HL-60/S4 treated with retinoic acid at 250 ng/mL for 4 days and 3 days (cell line): Measurements from ENCODE around the gene ITGB1BP1.
"Not testable (repeated sequence)": the region's sequence is repeated elsewhere in the genome, so short reads cannot be mapped to it uniquely, and the experiment has no call there.

Source experiments
- in situ Hi-C: fragments of 300-500 bp; cut with MboI; formaldehyde crosslinking; loops from 2 replicates; pipeline ENCODE4 v1.7.0; 2022; ENCODE audit warnings: low sequenced_read_pairs

Gene ITGB1BP1

DNA sequence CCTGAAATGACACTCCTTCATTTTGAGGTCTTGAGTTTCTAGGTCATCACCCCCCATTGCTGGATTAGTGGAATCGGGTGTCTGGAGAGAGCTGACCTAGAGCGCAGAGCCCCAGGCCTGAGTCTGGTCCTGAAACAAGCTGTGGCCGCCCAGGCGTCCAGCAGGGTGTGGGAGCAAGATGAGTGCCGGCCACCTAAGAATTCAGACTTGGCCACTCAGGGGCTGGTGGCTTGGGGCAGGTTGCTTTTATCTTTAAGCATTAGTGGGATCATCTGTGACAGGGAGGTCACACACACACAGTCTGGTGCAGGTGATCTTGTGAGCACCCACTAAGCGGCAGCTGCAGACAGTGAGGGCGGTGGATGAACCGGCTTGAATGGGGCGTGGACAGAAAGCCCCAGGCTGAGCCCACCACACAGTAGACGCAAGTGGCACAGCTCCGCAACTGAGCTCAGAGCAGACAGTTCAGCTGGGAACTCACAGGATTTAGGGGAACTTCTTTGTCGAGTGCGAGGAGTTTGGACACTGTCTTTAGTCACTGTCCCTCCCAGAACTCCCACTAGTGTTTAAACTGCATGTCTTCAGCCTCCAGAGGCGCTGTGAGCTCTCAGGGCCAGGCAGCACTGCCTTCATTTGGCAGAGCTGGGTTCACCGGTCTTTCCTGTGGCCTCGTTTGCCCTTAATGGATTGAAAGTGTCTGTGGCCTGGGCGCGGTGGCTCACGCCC is 21.5 kb downstream of the ITGB1BP1 start:
- in situ Hi-C loops, result no loop called here

DNA sequence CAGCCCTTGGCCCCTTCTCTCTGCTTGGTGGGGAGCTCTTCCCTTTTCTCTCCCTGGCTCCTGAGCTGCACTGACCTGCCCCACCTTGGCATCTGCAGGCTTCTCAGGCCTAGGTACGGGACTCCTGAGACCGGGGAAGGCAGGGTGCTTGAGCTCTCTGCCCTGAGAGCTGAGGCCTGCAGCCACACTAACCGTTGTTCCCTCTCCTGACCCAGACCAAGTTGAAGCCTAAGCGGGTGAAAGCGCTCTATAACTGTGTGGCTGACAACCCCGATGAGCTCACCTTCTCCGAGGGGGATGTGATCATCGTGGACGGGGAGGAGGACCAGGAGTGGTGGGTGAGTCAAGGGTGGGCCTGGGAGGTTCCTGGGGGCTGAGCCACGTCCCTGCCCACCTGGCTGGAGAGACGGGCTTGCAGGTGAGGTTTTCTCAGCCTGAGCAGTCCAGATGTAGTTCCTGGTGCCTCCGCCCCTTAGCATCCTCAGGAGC is 22.2 kb downstream of the ITGB1BP1 start:
- in situ Hi-C loops, result no loop called here

DNA sequence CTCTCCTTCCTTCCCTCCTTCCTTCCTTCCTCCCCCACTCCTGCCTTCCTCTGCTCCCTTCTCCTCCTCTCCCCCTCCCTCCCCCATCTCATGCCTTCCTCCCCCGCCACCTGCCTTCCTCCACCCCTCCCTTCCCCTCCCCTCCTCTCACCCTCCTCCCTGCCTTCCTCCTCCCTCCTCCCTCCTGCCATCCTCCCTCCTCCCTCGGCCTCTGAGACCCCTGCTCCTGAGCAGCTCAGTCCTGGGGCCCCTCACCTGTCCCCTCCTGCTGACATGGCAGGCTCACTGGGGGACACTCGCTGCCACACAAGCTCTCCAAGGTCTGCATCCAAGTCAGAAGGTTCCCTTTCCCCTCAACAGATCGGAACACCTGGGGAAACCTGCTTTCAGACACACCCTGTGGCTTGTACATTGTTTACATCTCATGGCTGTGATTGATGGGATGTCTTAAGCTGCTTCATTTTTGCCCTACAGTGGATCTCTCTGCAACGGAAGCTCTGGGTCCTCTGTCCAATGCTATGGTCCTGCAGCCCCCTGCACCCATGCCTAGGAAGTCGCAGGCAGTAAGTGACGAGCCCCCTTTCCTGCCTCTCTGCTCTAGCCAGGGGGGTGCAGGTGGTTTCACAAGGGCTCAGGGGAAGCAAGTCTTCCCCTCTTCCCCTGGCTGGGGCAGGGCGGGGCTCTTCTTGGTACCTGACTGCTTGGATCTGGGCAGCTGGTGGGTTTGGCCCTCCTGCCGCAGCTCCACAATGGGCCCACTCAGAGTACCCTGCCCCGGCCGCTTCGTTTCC is 22.9 kb downstream of the ITGB1BP1 start:
- in situ Hi-C loops, result no loop called here

DNA sequence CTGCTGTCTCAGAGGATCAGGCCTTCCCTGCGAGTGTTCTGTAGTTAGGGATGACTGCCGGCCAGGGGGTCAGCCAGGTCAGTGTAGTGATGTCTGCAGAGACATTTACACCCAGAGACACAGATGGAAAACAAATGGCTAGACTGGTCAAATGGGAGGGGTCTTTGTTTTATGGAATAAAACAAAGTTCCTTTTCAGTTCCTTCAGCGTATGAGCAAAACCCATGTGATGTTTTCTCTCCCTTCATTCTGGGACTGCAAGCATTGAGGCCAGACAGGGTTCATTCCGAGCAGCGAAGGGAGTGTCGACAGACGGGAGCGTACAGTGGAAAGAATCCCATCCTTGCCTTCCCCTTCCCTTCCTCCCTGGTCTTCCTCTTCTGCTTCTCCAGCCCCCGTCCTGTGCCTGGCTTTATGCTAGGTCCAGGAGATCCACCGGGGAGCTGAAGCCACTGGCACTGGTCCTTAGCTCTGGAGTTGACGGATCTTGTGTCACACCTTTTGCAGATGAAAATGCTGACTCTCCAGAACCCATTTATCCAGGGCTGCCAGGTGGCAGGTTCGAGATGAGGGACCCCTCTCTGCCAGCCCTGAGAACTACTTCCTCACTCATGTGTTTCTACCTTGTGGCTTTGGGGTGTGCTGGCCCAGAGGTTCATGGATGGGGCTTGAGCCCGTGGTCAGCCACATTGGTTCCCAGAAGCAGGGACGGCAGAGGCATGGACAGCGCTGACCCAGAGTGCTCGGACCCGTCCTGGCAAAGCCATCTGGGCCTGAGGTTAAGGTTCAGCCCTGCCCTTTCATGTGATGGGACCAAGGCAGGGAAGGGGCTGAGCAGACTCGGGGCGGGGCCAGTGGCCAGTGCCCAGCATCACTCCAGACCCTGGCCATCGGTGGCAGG is 24.2 kb downstream of the ITGB1BP1 start:
- in situ Hi-C loops, result no loop called here

DNA sequence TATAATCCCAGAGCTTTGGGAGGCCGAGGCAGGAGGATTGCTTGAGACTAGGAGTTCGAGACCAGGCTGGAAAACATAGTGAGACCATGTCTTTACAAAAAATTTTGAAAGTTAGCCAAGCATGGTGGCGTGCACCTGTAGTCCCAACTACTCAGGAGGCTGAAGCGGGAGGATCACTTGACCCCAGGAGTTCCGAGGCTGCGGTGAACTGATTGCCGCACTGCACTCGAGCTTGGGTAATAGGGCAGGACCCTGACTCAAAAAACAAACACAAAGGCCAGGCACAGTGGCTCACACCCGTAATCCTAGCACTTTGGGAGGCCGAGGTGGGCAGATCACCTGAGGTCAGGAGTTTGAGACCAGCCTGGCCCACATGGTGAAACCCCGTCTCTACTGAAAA is 25.1 kb downstream of the ITGB1BP1 start:
- in situ Hi-C loops, result not testable (repeated sequence)

DNA sequence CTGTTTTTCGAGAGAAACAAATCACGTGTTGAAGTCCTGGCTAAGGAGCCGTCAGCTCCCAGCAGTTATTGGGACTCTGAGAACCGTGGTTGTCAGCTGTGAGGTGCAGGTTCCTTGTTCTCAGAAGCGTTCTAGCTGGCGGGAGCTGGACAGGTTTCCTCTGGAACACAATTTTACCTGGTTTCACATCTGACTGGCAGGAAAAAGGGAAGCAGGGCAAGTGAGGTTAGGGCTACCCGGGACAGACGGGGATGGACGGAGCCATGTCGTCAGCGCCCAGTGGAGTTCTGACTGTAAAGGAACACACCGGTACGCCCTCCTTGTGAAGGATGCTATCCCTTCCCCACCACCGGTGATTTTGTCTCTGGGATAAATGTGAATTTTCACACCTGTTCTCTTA is 26.1 kb downstream of the ITGB1BP1 start:
- in situ Hi-C loops, result no loop called here

DNA sequence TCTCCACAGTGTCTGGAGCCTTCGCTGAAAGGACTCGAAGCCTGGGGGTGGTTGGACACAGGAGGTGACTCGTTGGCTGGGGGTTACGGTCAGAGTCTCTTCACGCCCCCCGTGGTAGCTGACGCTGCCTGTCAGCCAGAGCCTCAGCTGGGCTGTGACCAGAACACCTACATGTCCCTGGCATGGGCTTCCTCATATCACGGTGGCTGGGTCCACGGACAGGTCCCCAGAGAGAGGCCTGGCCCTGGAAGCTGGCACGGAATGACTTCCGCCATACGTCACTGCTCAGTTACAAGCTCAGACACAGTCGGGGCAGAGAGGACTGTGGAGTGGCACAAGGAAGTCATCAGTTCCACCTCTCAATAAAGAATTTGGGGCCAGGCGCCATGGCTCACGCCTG is 28.5 kb downstream of the ITGB1BP1 start:
- in situ Hi-C loops, result no loop called here

DNA sequence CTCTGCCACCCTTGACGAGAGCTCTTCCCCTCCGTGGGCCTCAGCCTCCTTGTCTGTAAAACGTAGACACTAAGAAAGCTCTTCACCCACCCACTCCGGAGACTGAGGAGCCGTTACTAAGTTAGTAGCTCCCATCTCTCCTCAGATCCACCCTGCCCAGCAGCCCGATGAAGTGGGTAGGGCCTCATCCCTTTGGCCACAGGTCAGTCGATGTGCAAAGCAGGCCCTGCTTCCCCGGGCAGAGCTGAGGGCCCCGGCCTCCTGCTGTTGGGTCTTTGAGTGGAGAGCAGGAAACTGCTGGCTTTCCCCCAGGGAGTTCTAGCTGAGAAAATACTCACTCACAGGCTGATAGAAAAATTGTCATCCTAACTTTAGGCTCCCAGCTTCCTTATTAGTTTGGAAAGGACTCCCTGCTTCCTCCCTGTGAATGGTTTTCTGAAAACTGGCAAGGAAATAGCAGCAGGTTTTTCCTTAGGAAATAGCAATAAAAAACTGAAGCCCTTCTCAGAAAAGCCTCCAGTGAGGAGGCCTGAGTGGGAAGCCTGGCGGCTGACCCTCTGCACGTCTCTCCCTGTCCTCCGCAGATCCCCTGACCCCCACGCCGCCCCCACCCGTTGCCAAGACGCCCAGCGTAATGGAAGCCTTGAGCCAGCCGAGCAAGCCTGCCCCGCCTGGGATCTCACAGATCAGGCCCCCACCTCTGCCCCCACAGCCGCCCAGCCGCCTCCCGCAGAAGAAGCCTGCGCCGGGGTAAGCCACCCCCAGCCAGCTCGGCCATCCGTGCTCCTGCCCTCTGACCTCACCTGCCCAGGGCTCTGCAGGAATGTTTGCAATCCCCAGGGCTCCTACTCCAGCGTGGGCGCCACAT is 30.2 kb downstream of the ITGB1BP1 start:
- in situ Hi-C loops, result no loop called here

DNA sequence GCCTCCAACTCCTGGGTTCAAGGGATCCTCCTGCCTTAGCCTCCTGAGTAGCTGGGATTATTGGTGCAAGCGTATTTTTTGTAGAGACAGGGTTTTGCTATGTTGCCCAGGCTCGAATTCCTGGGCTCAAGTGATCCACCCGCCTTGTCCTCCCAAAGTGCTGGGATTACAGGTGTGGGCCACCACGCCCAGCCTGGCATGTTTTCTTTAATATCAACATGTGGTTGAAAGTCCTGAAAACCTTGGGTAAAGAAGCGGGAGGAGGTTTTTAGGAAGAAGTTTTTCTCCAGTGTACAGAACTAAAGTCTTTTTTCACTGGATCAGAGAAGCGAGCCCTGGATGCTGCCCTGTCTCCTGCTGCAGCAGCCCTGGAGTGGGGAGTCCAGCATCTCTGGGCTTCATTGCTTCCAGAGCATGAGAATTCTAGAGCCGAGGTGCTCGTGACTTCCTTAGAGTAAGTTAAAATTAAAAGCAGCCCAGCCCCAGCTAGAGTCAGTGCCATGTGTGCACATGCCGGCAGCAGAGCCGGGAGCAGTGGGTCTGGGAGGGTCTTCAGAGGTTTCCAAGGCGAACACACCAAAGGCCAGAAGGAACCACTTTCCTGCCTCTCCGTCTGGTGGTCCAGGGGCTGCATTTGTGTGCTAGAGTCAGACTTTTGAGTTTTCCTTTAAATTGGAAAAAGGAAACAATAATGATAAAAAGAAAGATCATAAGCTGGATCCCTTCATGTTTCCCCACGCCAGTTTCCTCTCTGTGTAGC is 31.2 kb downstream of the ITGB1BP1 start:
- in situ Hi-C loops, result no loop called here

DNA sequence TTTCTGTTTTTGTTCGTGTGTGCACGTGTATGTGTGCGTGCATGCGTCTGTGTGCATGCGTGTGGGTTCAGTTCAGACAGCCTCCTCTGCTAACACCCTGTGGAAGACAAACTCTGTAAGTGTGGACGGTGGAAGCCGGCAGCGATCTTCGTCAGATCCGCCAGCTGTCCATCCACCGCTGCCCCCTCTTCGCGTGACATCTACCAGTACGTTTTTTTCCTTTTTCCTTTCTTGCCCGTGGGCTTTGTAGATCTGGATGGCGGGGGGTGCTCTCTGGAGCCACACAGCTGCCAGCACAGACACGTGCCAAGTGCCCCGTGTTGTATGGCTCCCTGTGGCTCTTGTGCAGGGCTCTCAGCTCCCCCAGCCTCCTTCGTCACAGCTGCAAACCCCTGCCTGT is 32.3 kb downstream of the ITGB1BP1 start:
- in situ Hi-C loops, result no loop called here

DNA sequence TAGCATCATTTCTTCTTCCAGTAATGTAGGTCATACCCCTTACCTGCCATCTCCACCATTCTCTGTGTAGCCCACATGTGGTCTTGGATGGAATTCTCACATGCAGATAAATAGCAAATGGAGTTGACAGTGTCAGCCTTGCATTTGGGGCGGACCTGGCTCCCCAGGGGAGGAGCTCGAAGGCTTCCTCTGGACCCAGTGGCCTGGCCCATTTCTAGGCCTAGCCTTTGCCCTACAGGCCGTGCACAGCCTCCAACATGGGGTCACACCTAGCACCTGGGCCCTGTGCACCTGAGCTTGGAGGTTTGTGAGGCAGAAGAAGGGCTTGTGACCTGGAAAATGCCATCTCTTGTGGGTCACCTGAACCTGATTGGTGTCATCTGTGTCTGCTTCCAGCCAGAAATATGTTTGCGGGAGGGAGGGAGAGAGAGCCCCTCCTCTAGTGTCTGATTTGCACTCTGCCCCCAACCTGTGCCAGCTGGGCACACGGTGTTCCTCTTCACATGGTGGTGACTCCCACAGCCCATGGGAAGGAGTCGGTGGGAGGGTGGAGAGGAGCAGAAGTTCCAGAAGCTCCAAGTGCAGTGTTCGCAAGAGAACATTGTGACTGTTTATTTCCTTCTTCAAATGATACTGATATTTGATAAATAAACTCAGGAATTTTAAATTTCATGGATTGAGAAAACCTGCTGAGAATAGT is 33.0 kb downstream of the ITGB1BP1 start:
- in situ Hi-C loops, result no loop called here

DNA sequence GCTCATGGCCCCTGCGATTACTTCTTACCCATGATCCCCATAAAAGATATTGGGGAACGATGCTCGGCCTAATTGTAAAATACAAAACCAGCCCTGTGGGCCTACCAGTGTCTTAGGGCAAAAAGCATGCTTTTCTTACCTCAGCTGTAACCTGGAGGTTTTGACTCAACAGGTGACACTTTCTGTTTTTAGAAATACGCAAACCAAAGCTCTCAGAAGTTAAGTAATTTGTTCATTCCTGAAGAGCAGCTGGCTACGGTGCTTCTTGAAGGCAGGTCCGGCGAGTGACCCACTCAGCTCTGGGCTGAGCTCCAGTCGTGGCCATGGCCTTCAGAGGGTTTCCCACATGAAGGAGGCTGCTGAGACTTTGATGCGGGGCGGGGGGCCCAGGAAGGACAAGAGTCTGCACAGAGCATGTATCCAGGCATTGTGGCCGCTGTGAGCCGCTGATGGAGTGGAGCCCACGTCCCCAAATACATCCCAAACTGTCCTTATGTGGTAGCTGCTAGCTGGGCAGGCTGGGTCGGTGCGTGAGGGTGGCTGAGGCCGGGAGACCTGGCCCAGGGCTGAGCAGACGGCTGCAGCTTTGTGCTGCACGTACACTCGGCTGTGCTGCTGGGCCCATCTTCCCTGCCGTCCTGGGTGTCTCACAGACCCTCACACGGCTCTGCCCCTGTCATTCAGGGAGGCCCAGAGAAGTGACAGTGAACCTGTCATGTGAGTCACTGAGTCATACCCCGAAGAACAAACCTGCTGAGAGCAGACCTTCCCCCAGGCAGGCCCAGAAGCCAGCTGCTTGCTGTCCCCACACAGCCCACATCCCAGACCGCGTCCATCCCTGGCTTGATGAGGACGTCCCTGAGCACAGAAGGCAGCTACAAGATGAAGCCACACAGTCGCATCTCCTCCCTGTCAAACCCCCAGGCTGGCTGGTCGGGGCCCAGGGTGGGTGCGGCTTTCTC is 34.1 kb downstream of the ITGB1BP1 start:
- in situ Hi-C loops, result no loop called here

DNA sequence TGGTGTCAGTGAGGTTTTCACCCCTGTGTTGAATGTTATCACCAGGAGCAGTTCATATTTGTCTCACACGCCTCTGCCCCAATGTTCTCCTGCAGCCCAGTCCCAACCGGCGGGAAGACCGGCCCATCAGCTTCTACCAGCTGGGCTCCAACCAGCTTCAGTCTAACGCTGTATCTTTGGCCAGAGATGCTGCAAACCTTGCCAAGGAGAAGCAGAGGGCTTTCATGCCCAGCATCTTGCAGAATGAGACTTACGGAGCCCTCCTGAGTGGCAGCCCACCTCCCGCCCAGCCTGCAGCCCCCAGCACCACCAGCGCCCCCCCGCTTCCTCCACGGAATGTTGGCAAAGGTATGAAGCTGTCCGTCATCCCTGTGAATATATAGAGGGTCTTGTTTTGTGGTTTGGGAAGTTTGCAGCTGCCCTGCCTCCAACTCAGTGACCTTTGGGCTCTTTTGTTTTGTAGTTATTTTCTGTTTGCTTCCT is 35.1 kb downstream of the ITGB1BP1 start:
- in situ Hi-C loops, result no loop called here

DNA sequence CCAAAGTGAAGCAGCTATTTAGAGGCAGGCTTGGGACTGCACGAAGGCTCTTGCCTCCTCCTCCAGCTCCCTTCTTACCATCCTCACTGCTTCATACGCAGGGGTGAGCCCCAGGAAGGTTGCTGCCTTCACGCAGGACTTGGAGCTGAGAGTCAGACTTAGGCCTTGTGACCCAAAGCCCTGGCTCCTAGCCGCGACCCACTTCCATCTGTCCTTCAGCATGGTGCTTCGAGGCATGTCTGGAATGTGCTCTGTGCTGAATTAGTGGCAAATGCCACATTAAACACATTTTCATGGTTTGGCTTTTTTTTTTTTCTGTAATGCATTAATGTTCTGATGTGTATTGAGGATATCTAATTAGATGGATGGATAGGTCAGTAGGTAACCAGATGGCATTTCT is 37.5 kb downstream of the ITGB1BP1 start:
- in situ Hi-C loops, result no loop called here

DNA sequence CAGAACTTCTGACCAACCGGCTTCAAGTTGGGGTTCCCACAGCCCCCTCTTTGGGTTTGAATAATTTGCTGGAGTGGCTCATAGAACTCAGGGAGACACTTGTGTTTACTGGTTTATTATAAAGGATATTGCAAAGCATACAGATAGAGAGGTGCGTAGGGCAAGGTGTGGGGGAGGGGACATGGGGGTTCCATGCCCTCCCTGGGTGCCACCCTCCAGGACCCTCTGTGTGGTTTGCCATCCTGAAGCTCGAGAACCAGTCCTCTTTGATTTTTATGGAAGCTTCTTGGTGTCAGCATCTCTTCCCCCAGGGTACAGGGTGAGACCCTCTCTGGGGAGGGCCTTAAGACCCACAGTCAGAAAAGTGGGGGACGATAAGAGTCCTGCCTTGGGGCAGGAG is 38.8 kb downstream of the ITGB1BP1 start:
- in situ Hi-C loops, result no loop called here

DNA sequence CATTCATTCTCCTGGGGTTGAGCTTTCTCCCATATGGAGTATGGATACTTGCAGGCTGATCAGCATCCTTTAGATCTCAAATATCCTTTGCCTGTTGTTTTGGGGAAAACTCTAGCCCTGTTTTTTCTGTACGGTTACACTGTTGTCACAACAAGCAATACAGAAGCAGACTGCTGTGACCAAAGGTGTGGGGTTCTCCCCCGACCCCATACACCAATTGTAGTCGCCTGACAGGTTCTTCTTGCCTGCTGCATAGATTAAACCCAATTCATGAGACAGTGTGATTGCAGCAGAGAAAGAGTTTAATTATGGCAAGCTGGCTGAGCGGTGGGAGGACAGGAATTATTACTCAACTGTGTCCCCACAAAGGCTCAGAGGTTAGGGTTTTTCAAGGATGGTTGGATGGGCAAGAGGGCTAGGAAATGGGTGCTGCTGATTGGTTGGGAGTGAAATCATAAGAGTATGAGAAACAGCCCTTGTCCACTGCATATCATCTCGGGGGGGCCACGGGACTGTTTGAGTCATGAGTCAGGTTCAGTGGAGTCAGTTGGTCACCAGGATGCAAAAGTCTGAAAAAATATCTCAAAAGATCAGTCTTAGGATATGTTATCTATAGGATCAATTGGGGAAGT is 40.6 kb downstream of the ITGB1BP1 start:
- in situ Hi-C loops, result no loop called here
